Measurements from ENCODE around the gene PNPLA1. TPM values are rescaled to one million over a fixed set of nuclear protein-coding genes. Genes with fewer than 3 reads are reported as not detected.

The PNPLA1 gene
- total RNA-seq, 1 experiment from 2014 or later = not detected

DNA sequence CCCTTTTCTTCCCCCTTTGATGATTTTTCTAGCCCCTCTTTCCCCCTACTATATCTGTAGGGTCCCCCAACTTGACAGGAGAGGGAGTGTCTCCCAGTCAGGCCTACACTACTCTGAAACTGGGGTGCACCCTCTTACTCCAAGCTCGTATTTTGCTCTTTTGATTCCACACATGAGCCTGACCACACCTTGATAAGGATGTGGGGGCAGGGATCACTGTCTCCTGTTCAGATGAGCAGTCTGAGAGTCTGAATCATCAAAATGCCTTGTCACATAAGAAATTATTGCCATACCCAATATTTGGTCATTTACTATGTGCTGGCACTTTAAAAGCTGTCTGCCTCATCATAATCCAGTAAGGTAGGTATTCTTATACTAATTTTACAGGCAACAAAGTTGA is 15.9 kb downstream of the PNPLA1 start:
- ATAC-seq = no peak
- in situ Hi-C loops (cut with HindIII; ENCODE audit: low pct_unique_long_range_greater_than_20kb, low sequenced_read_pairs) = no loop called here
- no peaks in the 10 kb centered on the region for H3K36me3 ChIP-seq (ENCODE audit: control insufficient read depth, insufficient read depth, low read length)
- H3K27me3 ChIP-seq (ENCODE audit: control insufficient read depth, insufficient read depth, low read length) = peaks cover 8% of the 10 kb centered on the region
- DNase-seq (ENCODE audit: low read depth, low spot score) = no peak
- no peaks in the 10 kb centered on the region for H3K4me1 ChIP-seq (ENCODE audit: control insufficient read depth, insufficient read depth, low read length)
- no peak overlapping the region for H3K27ac ChIP-seq (ENCODE audit: low read length)
- no peak overlapping the region for H3K4me3 ChIP-seq (ENCODE audit: low read depth in 2 of 2, low read length in 2 of 2)
- intact Hi-C loops (cut with micrococcal nuclease; ENCODE audit: unreplicated experiment) = no loop called here
- ChIA-PET CTCF (no interaction called here), POLR2A (no interaction called here)
- TF ChIP-seq SIN3A (IDR thresholded peaks at IDR 0.05; ENCODE audit: borderline replicate concordance, insufficient read depth, low read depth, low read length) = no peak
- no TSS peak for BruUV-seq (replicated peaks)
- H3K9me3 ChIP-seq (ENCODE audit: control insufficient read depth, insufficient read depth, low read depth, low read length) = no peaks in the 10 kb centered on the region

DNA sequence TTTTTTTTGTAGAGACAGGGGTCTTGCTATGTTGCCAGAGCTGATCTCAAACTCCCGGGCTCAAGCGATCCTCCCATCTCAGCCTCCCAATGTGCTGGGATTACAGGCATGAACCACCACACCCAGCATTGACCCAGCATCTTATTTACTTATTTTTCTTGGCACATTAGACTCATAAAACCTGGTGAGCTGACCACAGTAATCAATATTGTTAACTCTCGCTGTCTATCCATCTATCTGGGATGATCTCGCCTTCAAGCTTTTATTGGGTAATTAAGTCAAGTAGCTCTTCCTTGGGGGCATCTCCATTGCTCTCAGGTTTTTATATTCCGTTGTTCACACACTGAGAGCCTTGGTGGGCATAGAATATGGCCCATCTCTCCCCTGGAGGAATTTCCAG is 17.0 kb downstream of the PNPLA1 start:
- intact Hi-C loops (cut with micrococcal nuclease; ENCODE audit: unreplicated experiment) (no loop called here), in situ Hi-C loops (cut with HindIII; ENCODE audit: low pct_unique_long_range_greater_than_20kb, low sequenced_read_pairs) (no loop called here)
- ATAC-seq (no peak), DNase-seq (ENCODE audit: low read depth, low spot score) (no peak)
- Histone ChIP-seq H3K4me1 (ENCODE audit: control insufficient read depth, insufficient read depth, low read length) (no peaks in the 10 kb centered on the region), H3K9me3 (ENCODE audit: control insufficient read depth, insufficient read depth, low read depth, low read length) (no peaks in the 10 kb centered on the region), H3K27me3 (ENCODE audit: control insufficient read depth, insufficient read depth, low read length) (peaks cover 2% of the 10 kb centered on the region; the same call in 1 of the 2 replicates), H3K36me3 (ENCODE audit: control insufficient read depth, insufficient read depth, low read length) (no peaks in the 10 kb centered on the region), H3K27ac (ENCODE audit: low read length) (no peak overlapping the region), H3K4me3 (ENCODE audit: low read depth in 2 of 2, low read length in 2 of 2) (no peak overlapping the region)
- TF ChIP-seq, protein P1, sequence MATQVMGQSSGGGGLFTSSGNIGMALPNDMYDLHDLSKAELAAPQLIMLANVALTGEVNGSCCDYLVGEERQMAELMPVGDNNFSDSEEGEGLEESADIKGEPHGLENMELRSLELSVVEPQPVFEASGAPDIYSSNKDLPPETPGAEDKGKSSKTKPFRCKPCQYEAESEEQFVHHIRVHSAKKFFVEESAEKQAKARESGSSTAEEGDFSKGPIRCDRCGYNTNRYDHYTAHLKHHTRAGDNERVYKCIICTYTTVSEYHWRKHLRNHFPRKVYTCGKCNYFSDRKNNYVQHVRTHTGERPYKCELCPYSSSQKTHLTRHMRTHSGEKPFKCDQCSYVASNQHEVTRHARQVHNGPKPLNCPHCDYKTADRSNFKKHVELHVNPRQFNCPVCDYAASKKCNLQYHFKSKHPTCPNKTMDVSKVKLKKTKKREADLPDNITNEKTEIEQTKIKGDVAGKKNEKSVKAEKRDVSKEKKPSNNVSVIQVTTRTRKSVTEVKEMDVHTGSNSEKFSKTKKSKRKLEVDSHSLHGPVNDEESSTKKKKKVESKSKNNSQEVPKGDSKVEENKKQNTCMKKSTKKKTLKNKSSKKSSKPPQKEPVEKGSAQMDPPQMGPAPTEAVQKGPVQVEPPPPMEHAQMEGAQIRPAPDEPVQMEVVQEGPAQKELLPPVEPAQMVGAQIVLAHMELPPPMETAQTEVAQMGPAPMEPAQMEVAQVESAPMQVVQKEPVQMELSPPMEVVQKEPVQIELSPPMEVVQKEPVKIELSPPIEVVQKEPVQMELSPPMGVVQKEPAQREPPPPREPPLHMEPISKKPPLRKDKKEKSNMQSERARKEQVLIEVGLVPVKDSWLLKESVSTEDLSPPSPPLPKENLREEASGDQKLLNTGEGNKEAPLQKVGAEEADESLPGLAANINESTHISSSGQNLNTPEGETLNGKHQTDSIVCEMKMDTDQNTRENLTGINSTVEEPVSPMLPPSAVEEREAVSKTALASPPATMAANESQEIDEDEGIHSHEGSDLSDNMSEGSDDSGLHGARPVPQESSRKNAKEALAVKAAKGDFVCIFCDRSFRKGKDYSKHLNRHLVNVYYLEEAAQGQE (IDR thresholded peaks at IDR 0.05; ENCODE audit: insufficient read depth in 1 of 2, low read depth in 2 of 2, low read length in 1 of 2) = no peak
- TF ChIP-seq SIN3A (IDR thresholded peaks at IDR 0.05; ENCODE audit: borderline replicate concordance, insufficient read depth, low read depth, low read length) (no peak), TCF7L2 (IDR thresholded peaks at IDR 0.05; ENCODE audit: low read depth, low read length) (no peak), POLR2AphosphoS5 (IDR thresholded peaks at IDR 0.05; ENCODE audit: low read depth, low read length) (no peak)
- TF ChIP-seq, protein P2, sequence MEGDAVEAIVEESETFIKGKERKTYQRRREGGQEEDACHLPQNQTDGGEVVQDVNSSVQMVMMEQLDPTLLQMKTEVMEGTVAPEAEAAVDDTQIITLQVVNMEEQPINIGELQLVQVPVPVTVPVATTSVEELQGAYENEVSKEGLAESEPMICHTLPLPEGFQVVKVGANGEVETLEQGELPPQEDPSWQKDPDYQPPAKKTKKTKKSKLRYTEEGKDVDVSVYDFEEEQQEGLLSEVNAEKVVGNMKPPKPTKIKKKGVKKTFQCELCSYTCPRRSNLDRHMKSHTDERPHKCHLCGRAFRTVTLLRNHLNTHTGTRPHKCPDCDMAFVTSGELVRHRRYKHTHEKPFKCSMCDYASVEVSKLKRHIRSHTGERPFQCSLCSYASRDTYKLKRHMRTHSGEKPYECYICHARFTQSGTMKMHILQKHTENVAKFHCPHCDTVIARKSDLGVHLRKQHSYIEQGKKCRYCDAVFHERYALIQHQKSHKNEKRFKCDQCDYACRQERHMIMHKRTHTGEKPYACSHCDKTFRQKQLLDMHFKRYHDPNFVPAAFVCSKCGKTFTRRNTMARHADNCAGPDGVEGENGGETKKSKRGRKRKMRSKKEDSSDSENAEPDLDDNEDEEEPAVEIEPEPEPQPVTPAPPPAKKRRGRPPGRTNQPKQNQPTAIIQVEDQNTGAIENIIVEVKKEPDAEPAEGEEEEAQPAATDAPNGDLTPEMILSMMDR (IDR thresholded peaks at IDR 0.05) = no peak
- ChIA-PET POLR2A (no interaction called here), CTCF (no interaction called here)
- BruUV-seq (replicated peaks) = no TSS peak

DNA sequence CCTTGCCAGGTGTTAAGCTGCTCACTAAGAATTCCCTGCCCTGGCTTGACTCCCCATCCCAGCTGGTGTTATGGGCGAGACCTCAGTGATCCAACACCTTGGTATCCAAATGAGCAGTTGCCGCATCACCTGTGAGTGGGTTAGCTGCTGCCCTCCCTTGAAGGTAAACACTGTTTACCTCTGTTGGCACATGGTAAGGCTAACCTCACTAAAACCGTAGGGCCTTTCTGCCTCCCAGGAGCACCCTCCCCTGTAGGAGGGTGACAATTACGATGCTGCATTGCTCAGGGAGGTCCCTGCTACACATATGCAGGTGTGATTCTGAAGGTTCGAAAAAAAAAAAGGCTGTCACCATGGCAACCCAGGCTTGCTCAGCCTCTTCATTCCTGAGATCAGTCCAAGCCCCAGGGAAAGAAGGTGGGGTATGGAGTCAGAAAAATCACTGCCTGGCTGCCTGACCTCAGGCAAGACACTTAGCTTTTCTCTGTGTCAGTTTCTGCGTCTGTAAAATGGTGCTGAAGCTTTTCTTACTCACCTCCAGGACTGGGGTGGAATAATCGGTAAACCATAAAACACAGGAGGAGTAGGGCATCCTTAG is 19.5 kb downstream of the PNPLA1 start:
- in situ Hi-C loops (cut with HindIII; ENCODE audit: low pct_unique_long_range_greater_than_20kb, low sequenced_read_pairs) (no loop called here), intact Hi-C loops (cut with micrococcal nuclease; ENCODE audit: unreplicated experiment) (no loop called here)
- no peaks in the 10 kb centered on the region for H3K36me3 ChIP-seq (ENCODE audit: control insufficient read depth, insufficient read depth, low read length)
- ChIA-PET POLR2A (interaction anchor here (0.5 kb wide), 1 partner anchor 103 kb away, joined by 7 read pairs; no protein-coding TSS in a partner anchor), CTCF (no interaction called here)
- DNase-seq (ENCODE audit: low read depth, low spot score) (no peak), ATAC-seq (no peak)
- TF ChIP-seq SIN3A (IDR thresholded peaks at IDR 0.05; ENCODE audit: borderline replicate concordance, insufficient read depth, low read depth, low read length) (no peak), POLR2AphosphoS5 (IDR thresholded peaks at IDR 0.05; ENCODE audit: low read depth, low read length) (no peak), TCF7L2 (IDR thresholded peaks at IDR 0.05; ENCODE audit: low read depth, low read length) (no peak)
- TF ChIP-seq, protein P1 (IDR thresholded peaks at IDR 0.05; ENCODE audit: insufficient read depth in 1 of 2, low read depth in 2 of 2, low read length in 1 of 2) = no peak
- TF ChIP-seq, protein P2 (IDR thresholded peaks at IDR 0.05) = no peak
- H3K27me3 ChIP-seq (ENCODE audit: control insufficient read depth, insufficient read depth, low read length) = no peaks in the 10 kb centered on the region; the same call in 1 of the 2 replicates
- no peaks in the 10 kb centered on the region for H3K9me3 ChIP-seq (ENCODE audit: control insufficient read depth, insufficient read depth, low read depth, low read length)
- H3K4me3 ChIP-seq (ENCODE audit: low read depth in 2 of 2, low read length in 2 of 2) = no peak overlapping the region
- no TSS peak for BruUV-seq (replicated peaks)
- H3K4me1 ChIP-seq (ENCODE audit: control insufficient read depth, insufficient read depth, low read length) = no peaks in the 10 kb centered on the region
- no peak overlapping the region for H3K27ac ChIP-seq (ENCODE audit: low read length)
